Calu3 (cell line): ENCODE measurements around the gene LRRC25. TPM values are rescaled to one million over a fixed set of nuclear protein-coding genes. Genes with fewer than 3 reads are reported as not detected.

Experiments used
- BruUV-seq: library from RNA; stranded (reverse); fragments of 400-500 nt; replicated peaks from 2 replicates; lab custom pipeline; 2021; lab: Mats Ljungman, UMichigan
- CTCF ChIA-PET: fragments of 300-600 bp; sonication (Branson Sonifier 250); formaldehyde crosslinking; loops from one replicate; lab custom pipeline; 2022; ENCODE audit warnings: antibody characterized with exemption; lab: Charles Lee
- DNase-seq: peaks from one replicate; pipeline ENCODE4 v3.0.0; 2022
- H3K27ac Mint-ChIP-seq: one replicate; pipeline ENCODE4 v1.8.0; 2022; ENCODE audit warnings: mixed read lengths; ENCODE audit not compliant: unreplicated experiment
- H3K27me3 Mint-ChIP-seq: one replicate; pipeline ENCODE4 v1.8.0; 2022; ENCODE audit warnings: mixed read lengths; ENCODE audit not compliant: unreplicated experiment
- H3K36me3 Mint-ChIP-seq: one replicate; pipeline ENCODE4 v1.8.0; 2022; ENCODE audit warnings: mild to moderate bottlenecking, moderate library complexity, mixed read lengths; ENCODE audit not compliant: insufficient read depth, unreplicated experiment
- H3K4me1 Mint-ChIP-seq: one replicate; pipeline ENCODE4 v1.8.0; 2022; ENCODE audit warnings: mild to moderate bottlenecking, low read depth, mixed read lengths; ENCODE audit not compliant: unreplicated experiment
- H3K4me3 Mint-ChIP-seq: one replicate; pipeline ENCODE4 v1.8.0; 2022; ENCODE audit warnings: mild to moderate bottlenecking, low read depth, moderate library complexity, mixed read lengths; ENCODE audit not compliant: unreplicated experiment
- H3K9me3 Mint-ChIP-seq: one replicate; pipeline ENCODE4 v1.8.0; 2022; ENCODE audit warnings: low read depth, mixed read lengths; ENCODE audit not compliant: unreplicated experiment
- CTCF ChIP-seq: fragments of 200-600 bp; IDR thresholded peaks from one replicate; pipeline ENCODE4 v1.8.0; 2022; ENCODE audit warnings: antibody characterized with exemption; ENCODE audit not compliant: unreplicated experiment
- intact Hi-C: fragments of 100-400 bp; cut with micrococcal nuclease; formaldehyde crosslinking; loops from one replicate; pipeline ENCODE4 v1.10.0; 2022; ENCODE audit not compliant: unreplicated experiment
- total RNA-seq: library from RNA; stranded (reverse); gene quantifications from 2 replicates; pipeline ENCODE4 v1.2.3, GENCODE V29; 2022

Gene LRRC25
- total RNA-seq, 1 experiment from 2014 or later: not detected

GRCh38 chr19:18389726-18390064 is 7.7 kb downstream of the LRRC25 start:
- Mint-ChIP-seq H3K9me3 (no peaks in the 10 kb centered on the region), H3K36me3 (peaks cover 57% of the 10 kb centered on the region), H3K4me3 (peak overlapping the region; percentile 76)

GRCh38 chr19:18388960-18389725 is 8.3 kb downstream of the LRRC25 start:
- Mint-ChIP-seq H3K27me3 (no peaks in the 10 kb centered on the region), H3K9me3 (no peaks in the 10 kb centered on the region), H3K4me3 (peak overlapping the region; percentile 76), H3K36me3 (peaks cover 57% of the 10 kb centered on the region), H3K27ac (peak overlapping the region; percentile 79), H3K4me1 (peaks cover 28% of the 10 kb centered on the region)
- BruUV-seq: no TSS peak
- no peak for DNase-seq
- CTCF ChIA-PET: no interaction called here
- intact Hi-C loops: no loop called here
- no peak for TF ChIP-seq CTCF

More at GRCh38 chr19:18389726-18390064, 7.7 kb downstream of the LRRC25 start:
- CTCF ChIA-PET: no interaction called here
- no TSS peak for BruUV-seq
- DNase-seq: no peak
- peaks cover 28% of the 10 kb centered on the region for H3K4me1 Mint-ChIP-seq
- TF ChIP-seq CTCF: no peak
- H3K27me3 Mint-ChIP-seq: no peaks in the 10 kb centered on the region
- intact Hi-C loops: no loop called here
- H3K27ac Mint-ChIP-seq: peak overlapping the region; percentile 80

GRCh38 chr19:18388100-18388959 is 9.1 kb downstream of the LRRC25 start:
- intact Hi-C loops: no loop called here
- H3K4me1 Mint-ChIP-seq: peaks cover 28% of the 10 kb centered on the region
- peaks cover 57% of the 10 kb centered on the region for H3K36me3 Mint-ChIP-seq
- peak; percentile 61 for DNase-seq
- H3K4me3 Mint-ChIP-seq: peak overlapping the region; percentile 76
- H3K9me3 Mint-ChIP-seq: no peaks in the 10 kb centered on the region
- no peaks in the 10 kb centered on the region for H3K27me3 Mint-ChIP-seq
- H3K27ac Mint-ChIP-seq: no peak overlapping the region
- BruUV-seq: no TSS peak
- TF ChIP-seq CTCF: peak; percentile 87
- CTCF ChIA-PET: interaction anchor here (0.5 to 0.9 kb wide), 4 partner anchors 9 to 39 kb away, joined by 3 to 9 read pairs (median 8); no protein-coding TSS in a partner anchor

- CTCF ChIA-PET: interaction anchor here (0.7 to 1.0 kb wide), 4 partner anchors 22 to 94 kb away, joined by 3 to 5 read pairs (median 4); no protein-coding TSS in a partner anchor
- no peak for TF ChIP-seq CTCF
- no peak for DNase-seq
- Mint-ChIP-seq H3K9me3 (no peaks in the 10 kb centered on the region), H3K27ac (peak overlapping the region; percentile 92), H3K36me3 (peaks cover 57% of the 10 kb centered on the region), H3K4me3 (peak overlapping the region; percentile 76), H3K27me3 (no peaks in the 10 kb centered on the region), H3K4me1 (peaks cover 28% of the 10 kb centered on the region)
- TSS peak; percentile 50 for BruUV-seq
- intact Hi-C loops: no loop called here
These were observed 10.7 kb downstream of the LRRC25 start for GRCh38 chr19:18386543-18387271.
